ENCODE data around the gene PADI1.

DNA sequence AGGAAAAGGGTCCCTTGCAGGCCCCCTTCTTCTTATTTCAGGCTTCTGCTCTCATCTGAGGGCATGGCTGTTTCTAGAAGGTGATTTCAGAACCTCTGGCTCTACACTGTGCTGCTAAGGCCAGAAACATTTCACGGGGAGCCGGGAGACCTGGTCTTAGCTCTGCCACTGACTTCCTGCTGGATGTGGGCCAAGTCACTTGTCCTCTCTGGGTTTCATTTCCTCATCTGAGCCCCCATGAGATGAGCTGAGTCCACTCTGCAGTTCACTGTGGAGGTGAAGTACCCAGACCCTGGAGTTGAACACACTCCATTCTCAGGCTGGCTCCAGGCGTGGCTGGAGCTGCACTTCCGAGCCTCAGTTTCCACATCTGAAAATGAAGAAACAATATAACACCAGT, 2.1 kb downstream of the PADI1 start:
- TF ChIP-seq, protein P1, sequence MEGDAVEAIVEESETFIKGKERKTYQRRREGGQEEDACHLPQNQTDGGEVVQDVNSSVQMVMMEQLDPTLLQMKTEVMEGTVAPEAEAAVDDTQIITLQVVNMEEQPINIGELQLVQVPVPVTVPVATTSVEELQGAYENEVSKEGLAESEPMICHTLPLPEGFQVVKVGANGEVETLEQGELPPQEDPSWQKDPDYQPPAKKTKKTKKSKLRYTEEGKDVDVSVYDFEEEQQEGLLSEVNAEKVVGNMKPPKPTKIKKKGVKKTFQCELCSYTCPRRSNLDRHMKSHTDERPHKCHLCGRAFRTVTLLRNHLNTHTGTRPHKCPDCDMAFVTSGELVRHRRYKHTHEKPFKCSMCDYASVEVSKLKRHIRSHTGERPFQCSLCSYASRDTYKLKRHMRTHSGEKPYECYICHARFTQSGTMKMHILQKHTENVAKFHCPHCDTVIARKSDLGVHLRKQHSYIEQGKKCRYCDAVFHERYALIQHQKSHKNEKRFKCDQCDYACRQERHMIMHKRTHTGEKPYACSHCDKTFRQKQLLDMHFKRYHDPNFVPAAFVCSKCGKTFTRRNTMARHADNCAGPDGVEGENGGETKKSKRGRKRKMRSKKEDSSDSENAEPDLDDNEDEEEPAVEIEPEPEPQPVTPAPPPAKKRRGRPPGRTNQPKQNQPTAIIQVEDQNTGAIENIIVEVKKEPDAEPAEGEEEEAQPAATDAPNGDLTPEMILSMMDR (IDR thresholded peaks at IDR 0.05), result no peak
- TF ChIP-seq POLR2AphosphoS5 (IDR thresholded peaks at IDR 0.05), result no peak

Measured in suprapubic skin (tissue), 3 donors.